ENCODE results near the gene LSM4. TPM values are rescaled to one million over a fixed set of nuclear protein-coding genes. Genes with fewer than 3 reads are reported as not detected.

LSM4 gene
- total RNA-seq, 1 experiment from 2014 or later: 115 TPM

GRCh38 chr19:18310966-18311365 is 11.9 kb downstream of the LSM4 start:
- intact Hi-C loops (cut with micrococcal nuclease; ENCODE audit: unreplicated experiment): no loop called here
- Mint-ChIP-seq H3K4me3 (ENCODE audit: low read depth, unreplicated experiment) (no peak overlapping the region), H3K27ac (ENCODE audit: unreplicated experiment) (no peak overlapping the region), H3K9me3 (ENCODE audit: low read depth, unreplicated experiment) (no peaks in the 10 kb centered on the region), H3K4me1 (ENCODE audit: low read depth, unreplicated experiment) (no peaks in the 10 kb centered on the region), H3K27me3 (ENCODE audit: unreplicated experiment) (no peaks in the 10 kb centered on the region), H3K36me3 (ENCODE audit: insufficient read depth, unreplicated experiment) (peaks cover 20% of the 10 kb centered on the region)
- CTCF ChIA-PET: no interaction called here
- no TSS peak for BruUV-seq (replicated peaks)
- no peak for TF ChIP-seq CTCF (IDR thresholded peaks at IDR 0.05; ENCODE audit: unreplicated experiment)
- no peak for DNase-seq

- no peaks in the 10 kb centered on the region for H3K9me3 Mint-ChIP-seq (ENCODE audit: low read depth, unreplicated experiment)
- no peaks in the 10 kb centered on the region for H3K4me1 Mint-ChIP-seq (ENCODE audit: low read depth, unreplicated experiment)
- H3K27me3 Mint-ChIP-seq (ENCODE audit: unreplicated experiment): no peaks in the 10 kb centered on the region
- H3K4me3 Mint-ChIP-seq (ENCODE audit: low read depth, unreplicated experiment): no peak overlapping the region
- H3K27ac Mint-ChIP-seq (ENCODE audit: unreplicated experiment): no peak overlapping the region
- TF ChIP-seq CTCF (IDR thresholded peaks at IDR 0.05; ENCODE audit: unreplicated experiment): no peak
- CTCF ChIA-PET: no interaction called here
- intact Hi-C loops (cut with micrococcal nuclease; ENCODE audit: unreplicated experiment): no loop called here
- no TSS peak for BruUV-seq (replicated peaks)
- peaks cover 26% of the 10 kb centered on the region for H3K36me3 Mint-ChIP-seq (ENCODE audit: insufficient read depth, unreplicated experiment)
- no peak for DNase-seq
Observed at GRCh38 chr19:18310118-18310909, 12.6 kb downstream of the LSM4 start.

- Mint-ChIP-seq H3K4me3 (ENCODE audit: low read depth, unreplicated experiment) (no peak overlapping the region), H3K27me3 (ENCODE audit: unreplicated experiment) (no peaks in the 10 kb centered on the region), H3K27ac (ENCODE audit: unreplicated experiment) (no peak overlapping the region), H3K36me3 (ENCODE audit: insufficient read depth, unreplicated experiment) (peaks cover 31% of the 10 kb centered on the region), H3K9me3 (ENCODE audit: low read depth, unreplicated experiment) (no peaks in the 10 kb centered on the region), H3K4me1 (ENCODE audit: low read depth, unreplicated experiment) (no peaks in the 10 kb centered on the region)
- no TSS peak for BruUV-seq (replicated peaks)
- CTCF ChIA-PET: no interaction called here
- intact Hi-C loops (cut with micrococcal nuclease; ENCODE audit: unreplicated experiment): no loop called here
- no peak for DNase-seq
- no peak for TF ChIP-seq CTCF (IDR thresholded peaks at IDR 0.05; ENCODE audit: unreplicated experiment)
Observed at GRCh38 chr19:18309525-18310064, 13.3 kb downstream of the LSM4 start.

- no TSS peak for BruUV-seq (replicated peaks)
- Mint-ChIP-seq H3K27ac (ENCODE audit: unreplicated experiment) (no peak overlapping the region), H3K4me1 (ENCODE audit: low read depth, unreplicated experiment) (peaks cover 2% of the 10 kb centered on the region), H3K36me3 (ENCODE audit: insufficient read depth, unreplicated experiment) (peaks cover 34% of the 10 kb centered on the region), H3K4me3 (ENCODE audit: low read depth, unreplicated experiment) (no peak overlapping the region), H3K27me3 (ENCODE audit: unreplicated experiment) (no peaks in the 10 kb centered on the region), H3K9me3 (ENCODE audit: low read depth, unreplicated experiment) (no peaks in the 10 kb centered on the region)
- no peak for TF ChIP-seq CTCF (IDR thresholded peaks at IDR 0.05; ENCODE audit: unreplicated experiment)
- CTCF ChIA-PET: no interaction called here
- DNase-seq: no peak
- intact Hi-C loops (cut with micrococcal nuclease; ENCODE audit: unreplicated experiment): no loop called here
Observed at GRCh38 chr19:18308948-18309325, 13.9 kb downstream of the LSM4 start.
